ENCODE results near the gene LYPD6B. TPM values are rescaled to one million over a fixed set of nuclear protein-coding genes. Genes with fewer than 3 reads are reported as not detected.
A peak's percentile ranks its signal among the peaks of the same experiment; 100 is the strongest.

The LYPD6B gene
- polyA plus RNA-seq, 1 of the 3 experiments (the other 2 are of a cell fraction), result 18.2 TPM

GRCh38 chr2:149037851-149038250 is 648 bp upstream of the LYPD6B start:
- TF ChIP-seq FOXJ3 (CRISPR knock-in tag; IDR thresholded peaks at IDR 0.05) (no peak), POLR2AphosphoS5 (IDR thresholded peaks at IDR 0.05; ENCODE audit: low read depth, low read length) (no peak), SIN3A (IDR thresholded peaks at IDR 0.05; ENCODE audit: borderline replicate concordance, low read depth, low read length) (no peak), RXRA (IDR thresholded peaks at IDR 0.05; ENCODE audit: borderline replicate concordance, low read depth) (no peak)
- TF ChIP-seq, protein P1, sequence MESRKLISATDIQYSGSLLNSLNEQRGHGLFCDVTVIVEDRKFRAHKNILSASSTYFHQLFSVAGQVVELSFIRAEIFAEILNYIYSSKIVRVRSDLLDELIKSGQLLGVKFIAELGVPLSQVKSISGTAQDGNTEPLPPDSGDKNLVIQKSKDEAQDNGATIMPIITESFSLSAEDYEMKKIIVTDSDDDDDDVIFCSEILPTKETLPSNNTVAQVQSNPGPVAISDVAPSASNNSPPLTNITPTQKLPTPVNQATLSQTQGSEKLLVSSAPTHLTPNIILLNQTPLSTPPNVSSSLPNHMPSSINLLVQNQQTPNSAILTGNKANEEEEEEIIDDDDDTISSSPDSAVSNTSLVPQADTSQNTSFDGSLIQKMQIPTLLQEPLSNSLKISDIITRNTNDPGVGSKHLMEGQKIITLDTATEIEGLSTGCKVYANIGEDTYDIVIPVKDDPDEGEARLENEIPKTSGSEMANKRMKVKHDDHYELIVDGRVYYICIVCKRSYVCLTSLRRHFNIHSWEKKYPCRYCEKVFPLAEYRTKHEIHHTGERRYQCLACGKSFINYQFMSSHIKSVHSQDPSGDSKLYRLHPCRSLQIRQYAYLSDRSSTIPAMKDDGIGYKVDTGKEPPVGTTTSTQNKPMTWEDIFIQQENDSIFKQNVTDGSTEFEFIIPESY (IDR thresholded peaks at IDR 0.05; ENCODE audit: borderline replicate concordance, low read depth), result no peak
- TF ChIP-seq, protein P2, sequence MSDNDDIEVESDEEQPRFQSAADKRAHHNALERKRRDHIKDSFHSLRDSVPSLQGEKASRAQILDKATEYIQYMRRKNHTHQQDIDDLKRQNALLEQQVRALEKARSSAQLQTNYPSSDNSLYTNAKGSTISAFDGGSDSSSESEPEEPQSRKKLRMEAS (IDR thresholded peaks at IDR 0.05; ENCODE audit: low read depth), result no peak
- Histone ChIP-seq H3K9me3 (no peaks in the 10 kb centered on the region), H3K27ac (ENCODE audit: low read depth in 2 of 2, low read length in 1 of 2) (no peak overlapping the region), H4K20me1 (ENCODE audit: insufficient read depth) (no peaks in the 10 kb centered on the region), H3K36me3 (replicated peaks in 1 of 2; ENCODE audit: control insufficient read depth in 1 of 2, insufficient read depth in 2 of 2, low read length in 1 of 2) (no peaks in the 10 kb centered on the region), H3K4me1 (ENCODE audit: control insufficient read depth in 1 of 2, insufficient read depth in 2 of 2, low read depth in 1 of 2, low read length in 1 of 2) (peaks cover 0 to 7% of the 10 kb centered on the region in 2 experiments; a peak in 1 of 4 replicates), H2AFZ (ENCODE audit: low read depth) (no peak overlapping the region; the same call in 1 of the 2 replicates), H3K27me3 (ENCODE audit: insufficient read depth) (no peaks in the 10 kb centered on the region), H3F3A (replicated peaks; ENCODE audit: insufficient read depth) (no peaks in the 10 kb centered on the region), H3K4me3 (ENCODE audit: low read depth in 2 of 2, low read length in 1 of 2) (peak overlapping the region in 1 of 2 experiments; percentile 63; a peak in 2 of 4 replicates), H3K9me2 (no peaks in the 10 kb centered on the region), H3K9ac (no peak overlapping the region), H3K4me2 (peak overlapping the region; percentile 80; the same call in 1 of the 2 replicates), H3K79me2 (ENCODE audit: insufficient read depth) (no peaks in the 10 kb centered on the region; the same call in 1 of the 2 replicates)
- ChIA-PET CTCF (interaction anchor here (1.0 to 3.9 kb wide), 11 partner anchors 10 to 536 kb away, joined by 3 to 29 read pairs (median 5); partner anchors contain the start of gene LYPD6), POLR2A (no interaction called here)
- DNase-seq, result peak; percentile 36
- WGBS (ENCODE audit: low lambda C conversion rate), result 94% methylated on average over 7 of the region's 8 CpGs

GRCh38 chr2:149039213-149039724 is 770 bp downstream of the LYPD6B start:
- 62% methylated on average over 11 of the region's 11 CpGs for WGBS (ENCODE audit: low lambda C conversion rate)
- H3K27me3 ChIP-seq (ENCODE audit: insufficient read depth), result no peaks in the 10 kb centered on the region
- no peak overlapping the region; the same call in 1 of the 2 replicates for H3K9ac ChIP-seq
- no peaks in the 10 kb centered on the region for H3K9me2 ChIP-seq
- no peak for TF ChIP-seq SIN3A (IDR thresholded peaks at IDR 0.05; ENCODE audit: borderline replicate concordance, low read depth, low read length)
- TF ChIP-seq CHD2 (IDR thresholded peaks at IDR 0.05; ENCODE audit: low read length, partially characterized antibody), result no peak
- no peak for TF ChIP-seq RFX5 (IDR thresholded peaks at IDR 0.05; ENCODE audit: low read length)
- no peak for TF ChIP-seq FOSL2 (IDR thresholded peaks at IDR 0.05; ENCODE audit: borderline replicate concordance, low read depth)
- TF ChIP-seq, protein P2 (IDR thresholded peaks at IDR 0.05; ENCODE audit: low read depth), result no peak
- no peak for TF ChIP-seq MEF2A (IDR thresholded peaks at IDR 0.05; ENCODE audit: borderline replicate concordance, low read depth)
- TF ChIP-seq IRF3 (IDR thresholded peaks at IDR 0.05; ENCODE audit: low read depth, low read length), result no peak
- TF ChIP-seq TEAD4 (IDR thresholded peaks at IDR 0.05; ENCODE audit: borderline replicate concordance, insufficient read depth), result no peak
- TF ChIP-seq YY1 (IDR thresholded peaks at IDR 0.05; ENCODE audit: low read depth), result no peak
- no peak for TF ChIP-seq MXI1 (IDR thresholded peaks at IDR 0.05; ENCODE audit: low read depth, low read length)
- H3K36me3 ChIP-seq (replicated peaks in 1 of 2; ENCODE audit: control insufficient read depth in 1 of 2, insufficient read depth in 2 of 2, low read length in 1 of 2), result no peaks in the 10 kb centered on the region
- peaks cover 0 to 7% of the 10 kb centered on the region in 2 experiments; a peak in 1 of 4 replicates for H3K4me1 ChIP-seq (ENCODE audit: control insufficient read depth in 1 of 2, insufficient read depth in 2 of 2, low read depth in 1 of 2, low read length in 1 of 2)
- CTCF ChIA-PET, result interaction anchor here (0.7 to 3.9 kb wide), 16 partner anchors 8 to 547 kb away, joined by 3 to 29 read pairs (median 4); partner anchors contain the start of gene LYPD6
- H4K20me1 ChIP-seq (ENCODE audit: insufficient read depth), result no peaks in the 10 kb centered on the region
- DNase-seq, result no peak
- peak overlapping the region; percentile 80 for H3K4me2 ChIP-seq
- no peaks in the 10 kb centered on the region for H3K9me3 ChIP-seq
- POLR2A ChIA-PET, result no interaction called here
- no peak overlapping the region for H3K27ac ChIP-seq (ENCODE audit: low read depth in 2 of 2, low read length in 1 of 2)
- no peaks in the 10 kb centered on the region; the same call in 1 of the 2 replicates for H3K79me2 ChIP-seq (ENCODE audit: insufficient read depth)
- H3K4me3 ChIP-seq (ENCODE audit: low read depth in 2 of 2, low read length in 1 of 2), result peak overlapping the region; percentile 58 to 63
- H3F3A ChIP-seq (replicated peaks; ENCODE audit: insufficient read depth), result no peaks in the 10 kb centered on the region
- H2AFZ ChIP-seq (ENCODE audit: low read depth), result peak overlapping the region; percentile 79; the same call in 1 of the 2 replicates

Measured in SK-N-SH (cell line).